ENCODE results near the gene TEKT5.

- no peak for TF ChIP-seq CTCF (IDR thresholded peaks at IDR 0.05)
- no peak for TF ChIP-seq POLR2A (IDR thresholded peaks at IDR 0.05)
Measured at GRCh38 chr16:10655415-10655977, 39.2 kb downstream of the TEKT5 start.

Data from uterus (tissue), 2 donors.